ENCODE results near the gene EPN1.

Gene EPN1

DNA sequence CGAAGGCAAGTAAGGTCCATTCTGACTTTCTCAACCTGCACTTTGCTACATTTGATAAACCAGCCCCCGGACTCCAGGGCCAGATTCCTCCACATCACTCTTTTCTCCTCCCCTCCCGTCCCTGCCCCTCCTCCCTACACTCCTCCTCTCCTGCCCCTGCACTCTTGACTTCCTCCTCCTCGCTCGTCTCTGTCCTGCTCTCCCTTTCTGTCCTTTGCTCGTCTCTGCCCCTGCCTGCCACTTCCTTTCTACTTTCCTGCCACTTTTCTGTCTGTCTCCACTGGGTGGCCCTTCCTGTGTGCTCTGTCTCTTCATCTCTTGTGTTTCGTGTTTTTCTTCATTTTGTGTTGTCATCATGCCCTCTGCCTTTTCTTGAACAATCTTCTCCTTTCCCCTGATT lies 13.2 kb upstream of the EPN1 start:
- DNase-seq = no peak

DNA sequence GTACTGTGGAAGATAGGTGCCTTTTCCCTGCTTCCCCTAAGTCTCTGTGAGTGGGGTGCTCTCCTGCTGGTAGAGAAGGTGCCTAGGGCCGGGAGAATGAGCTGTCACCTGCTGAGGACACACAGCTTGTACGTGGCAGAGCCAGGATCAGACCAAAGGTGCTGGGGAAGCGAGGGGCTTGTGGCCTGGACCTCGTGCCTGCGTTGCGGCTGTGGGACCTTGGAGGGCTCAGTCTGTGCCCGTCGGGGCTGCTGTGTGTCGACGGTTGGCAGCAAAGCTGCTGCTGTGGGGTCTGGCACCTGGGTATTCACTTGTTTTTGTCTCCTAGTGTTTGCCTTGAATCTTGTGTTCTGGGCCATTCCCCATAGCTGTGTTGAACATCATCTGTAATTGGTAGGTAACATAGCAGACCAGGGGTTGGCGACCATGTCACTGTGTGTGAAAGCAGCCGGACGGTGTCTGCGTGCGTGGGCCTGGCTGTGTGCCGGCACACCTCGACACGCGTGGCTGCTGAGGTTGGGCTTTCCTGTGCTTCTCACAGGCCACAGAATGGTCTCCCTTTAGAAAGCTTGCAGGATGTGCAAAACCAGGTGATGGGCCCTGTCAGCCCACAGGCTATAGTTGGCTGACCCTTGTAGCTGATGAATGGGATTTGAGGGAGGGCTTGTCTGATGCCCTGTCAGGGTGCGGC lies 11.0 kb upstream of the EPN1 start:
- no peak for DNase-seq

DNA sequence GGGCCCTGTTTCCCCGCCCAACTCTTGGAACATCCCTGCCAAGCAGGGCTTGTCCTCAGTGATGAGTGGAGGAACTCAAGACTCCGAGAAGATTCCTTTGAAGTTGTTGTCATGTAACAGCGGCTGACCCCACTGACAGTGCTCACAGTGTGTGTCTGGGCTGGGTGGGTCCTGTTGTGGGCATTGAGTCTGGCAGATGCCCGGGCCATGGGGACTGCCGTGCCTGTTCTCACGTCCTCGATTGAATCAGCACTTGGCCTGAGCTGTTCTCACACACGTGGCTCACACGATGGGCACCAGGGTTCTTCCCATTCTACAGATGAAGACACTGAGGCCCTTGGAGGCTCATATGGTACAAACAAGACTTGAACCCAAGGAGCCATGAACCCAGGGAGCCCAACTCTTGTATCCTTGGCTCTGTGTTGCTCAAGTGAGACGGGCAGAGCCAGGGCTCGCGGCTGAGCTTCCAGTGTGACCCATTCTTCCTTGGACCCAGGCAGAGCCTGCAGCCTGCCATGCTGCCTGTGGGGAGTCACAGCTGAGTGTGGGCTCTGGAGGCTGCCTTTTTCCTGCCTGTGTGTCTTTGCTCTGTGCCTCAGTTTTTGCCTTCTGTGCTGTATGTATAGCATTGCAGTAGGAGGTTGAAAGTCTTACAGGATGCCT lies 8.6 kb upstream of the EPN1 start:
- DNase-seq = no peak

DNA sequence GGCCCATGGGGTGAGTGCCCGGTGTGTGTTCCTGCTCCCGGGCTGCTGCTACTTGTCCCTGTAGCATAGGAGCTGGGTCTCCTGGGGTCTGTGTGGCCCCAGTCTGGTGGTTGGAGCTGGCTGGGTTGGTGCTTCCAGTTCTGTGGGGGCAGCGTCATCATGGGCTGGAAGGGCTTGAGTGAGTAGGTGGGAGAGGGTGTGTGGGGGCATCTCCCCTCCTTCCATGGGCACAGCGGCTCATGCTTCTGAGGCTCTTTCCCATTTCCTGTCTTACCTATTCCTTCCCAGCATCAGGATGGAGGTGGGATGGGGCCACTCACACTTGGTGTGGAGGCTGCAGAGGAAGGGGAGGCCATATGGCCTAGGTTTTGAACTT lies 8.0 kb upstream of the EPN1 start:
- DNase-seq = no peak

DNA sequence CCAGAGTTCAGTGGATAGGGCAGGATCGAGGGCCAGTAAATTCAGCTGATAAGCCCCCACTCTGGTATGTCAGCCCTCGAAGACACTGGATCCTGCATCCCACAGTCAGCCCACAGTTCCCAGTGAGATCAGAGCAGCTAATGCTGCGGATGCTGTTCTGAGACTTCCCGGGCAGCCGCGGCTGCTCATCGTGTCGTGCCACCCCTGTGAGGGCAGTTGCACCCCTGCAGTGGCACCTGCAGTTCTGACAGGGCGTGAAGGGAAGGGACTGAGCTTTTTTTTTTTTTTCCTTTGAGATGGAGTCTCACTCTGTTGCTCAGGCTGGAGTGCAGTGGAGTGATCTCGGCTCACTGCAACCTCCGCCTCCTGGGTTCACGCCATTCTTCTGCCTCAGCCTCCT lies 7.5 kb upstream of the EPN1 start:
- DNase-seq = no peak

DNA sequence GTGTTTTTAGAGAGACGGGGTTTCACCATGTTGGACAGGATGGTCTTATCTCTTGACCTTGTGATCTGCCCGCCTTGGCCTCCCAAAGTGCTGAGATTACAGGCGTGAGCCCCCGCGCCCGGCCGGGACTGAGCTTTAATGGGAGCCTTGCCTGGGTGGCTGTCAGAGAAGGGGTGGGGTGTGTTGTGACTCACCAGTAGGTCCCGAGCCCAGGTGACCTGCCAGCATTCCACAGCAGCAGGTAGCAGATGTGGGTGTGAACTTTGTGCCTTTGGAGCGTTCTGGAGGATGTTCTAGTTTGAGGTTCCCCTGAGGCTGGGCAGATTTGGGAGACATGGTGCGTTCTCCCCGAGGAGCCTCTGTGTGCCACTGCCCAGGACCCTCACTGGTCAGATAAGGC lies 7.1 kb upstream of the EPN1 start:
- DNase-seq = no peak

DNA sequence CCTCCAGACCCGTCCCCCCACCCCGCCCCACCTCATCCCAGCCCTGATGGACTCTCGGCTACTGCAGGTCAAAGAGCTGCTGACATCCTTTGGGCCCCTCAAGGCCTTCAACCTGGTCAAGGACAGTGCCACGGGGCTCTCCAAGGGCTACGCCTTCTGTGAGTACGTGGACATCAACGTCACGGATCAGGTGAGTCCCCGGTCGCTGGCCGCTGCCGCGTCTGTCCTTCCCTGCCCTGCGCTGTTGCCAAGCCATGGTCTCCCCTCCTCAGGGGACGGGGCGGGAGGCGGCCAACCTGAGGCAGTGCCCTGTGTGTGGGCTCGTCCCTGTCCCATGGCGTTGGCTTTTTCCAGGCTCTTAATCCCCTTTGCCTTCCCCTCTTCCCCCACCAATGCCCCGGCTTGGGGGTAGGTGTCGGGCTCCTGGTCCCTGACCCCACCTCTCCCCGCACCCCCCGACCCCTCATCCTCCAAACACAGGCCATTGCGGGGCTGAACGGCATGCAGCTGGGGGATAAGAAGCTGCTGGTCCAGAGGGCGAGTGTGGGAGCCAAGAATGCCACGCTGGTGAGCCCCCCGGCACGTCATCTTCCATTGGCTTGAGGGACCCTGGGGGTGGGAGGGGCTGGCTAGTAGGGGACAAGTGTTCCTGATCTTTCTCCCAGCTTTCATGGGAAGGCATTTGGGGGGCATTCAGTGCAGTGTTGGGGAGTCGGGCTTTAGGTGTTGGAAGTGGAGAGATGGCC lies 6.2 kb upstream of the EPN1 start:
- no peak for DNase-seq

DNA sequence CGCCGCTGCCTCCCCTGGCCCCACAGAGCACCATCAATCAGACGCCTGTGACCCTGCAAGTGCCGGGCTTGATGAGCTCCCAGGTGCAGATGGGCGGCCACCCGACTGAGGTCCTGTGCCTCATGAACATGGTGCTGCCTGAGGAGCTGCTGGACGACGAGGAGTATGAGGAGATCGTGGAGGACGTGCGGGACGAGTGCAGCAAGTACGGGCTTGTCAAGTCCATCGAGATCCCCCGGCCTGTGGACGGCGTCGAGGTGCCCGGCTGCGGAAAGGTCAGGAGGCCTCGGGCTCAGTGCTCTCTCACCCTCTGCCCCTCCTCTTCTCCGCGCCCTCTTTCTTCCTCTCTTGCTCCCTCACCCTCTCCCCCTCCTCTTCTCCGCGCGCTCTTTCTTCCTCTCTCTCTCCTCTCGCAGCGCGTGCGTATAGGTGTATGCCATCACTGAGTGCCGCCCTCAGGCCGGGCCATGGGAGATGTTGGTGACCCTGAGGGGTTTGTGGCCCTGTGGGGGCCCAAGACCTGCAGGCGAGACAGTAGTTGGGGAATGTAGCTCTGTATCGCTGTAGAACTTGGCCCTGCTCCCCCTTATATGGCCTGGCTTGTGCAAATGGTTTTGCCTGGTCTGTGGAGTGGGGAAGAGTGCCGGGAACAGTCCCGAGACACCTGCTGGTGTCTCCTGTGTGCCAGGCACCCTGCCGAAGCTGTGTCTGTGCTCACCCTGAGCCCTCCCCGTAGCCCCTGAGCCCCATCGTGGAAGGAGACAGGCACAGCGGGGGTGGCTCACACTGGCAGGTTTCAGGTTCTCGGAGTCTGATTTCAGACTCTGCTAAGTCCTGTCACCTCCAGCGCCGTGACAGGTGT lies 5.4 kb upstream of the EPN1 start:
- no peak for DNase-seq

DNA sequence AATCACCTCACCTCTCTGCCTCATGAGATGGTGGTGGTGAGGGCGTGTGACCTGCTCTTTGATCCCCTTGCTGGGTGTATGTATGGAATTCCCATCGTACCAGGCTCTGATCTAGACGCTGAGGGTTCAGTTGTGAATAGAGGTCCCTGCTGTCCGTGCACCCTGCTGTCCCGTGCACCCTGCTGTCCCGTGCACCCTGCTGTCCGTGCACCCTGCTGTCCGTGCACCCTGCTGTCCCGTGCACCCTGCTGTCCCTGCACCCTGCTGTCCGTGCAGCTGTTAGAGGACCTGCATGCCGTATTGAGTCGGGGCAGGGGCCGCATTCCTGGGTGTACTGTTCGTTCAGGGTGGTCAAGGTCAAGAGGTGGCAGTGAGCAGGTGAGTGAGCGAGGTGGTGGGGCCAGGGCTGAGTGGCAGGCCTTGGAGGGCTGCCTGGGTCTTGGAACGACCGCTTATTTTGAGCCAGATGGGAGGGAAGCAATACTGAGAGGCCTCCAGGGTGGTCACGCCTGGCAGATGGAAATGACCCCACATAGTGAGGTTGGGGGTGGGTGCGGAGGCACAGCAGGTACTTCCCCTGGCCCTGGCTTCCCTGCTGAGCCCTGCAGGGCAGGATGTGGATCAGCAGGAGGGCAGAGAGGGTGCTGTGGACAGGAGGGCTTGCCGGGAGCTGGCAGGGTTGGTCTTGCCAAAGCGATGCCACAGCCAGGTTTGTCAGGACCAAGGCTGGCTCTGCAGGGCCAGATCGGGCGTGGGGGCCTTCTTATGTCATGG lies 4.6 kb upstream of the EPN1 start:
- DNase-seq = no peak

DNA sequence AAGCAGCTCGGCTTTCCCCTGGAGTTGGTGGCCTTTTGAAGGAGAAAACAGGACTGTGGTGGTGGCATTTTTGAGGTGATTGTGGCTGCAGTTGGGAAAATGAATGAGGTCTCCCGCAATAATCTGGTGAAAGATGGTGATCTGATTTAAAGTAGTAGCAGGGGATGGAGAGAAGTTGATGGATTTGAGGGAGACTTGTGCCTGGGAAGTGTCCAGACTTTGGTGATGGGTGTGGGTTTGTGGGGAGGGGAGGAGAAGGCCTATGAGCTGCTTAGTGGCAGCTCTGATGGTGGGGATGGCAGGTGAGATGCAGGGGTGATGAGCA lies 4.0 kb upstream of the EPN1 start:
- DNase-seq = no peak

DNA sequence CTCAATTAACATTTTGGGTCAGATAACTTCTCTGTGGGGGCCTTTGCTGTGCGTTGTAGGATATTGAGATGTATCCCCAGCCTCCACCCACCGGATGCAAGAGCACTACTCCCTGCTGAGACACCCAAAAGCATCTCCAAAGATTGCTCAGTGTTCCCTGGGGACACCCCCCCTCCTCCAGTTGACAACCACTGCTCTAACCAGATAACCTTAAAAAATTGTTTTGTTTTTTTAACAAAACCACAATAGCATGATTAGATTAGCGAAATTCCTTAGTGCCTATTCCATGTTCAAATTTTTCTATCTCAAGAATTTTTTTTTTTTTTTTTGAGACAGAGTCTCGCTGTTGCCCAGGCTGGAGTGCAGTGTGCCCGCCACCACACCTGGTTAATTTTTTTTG lies 2.6 kb upstream of the EPN1 start:
- DNase-seq = no peak

DNA sequence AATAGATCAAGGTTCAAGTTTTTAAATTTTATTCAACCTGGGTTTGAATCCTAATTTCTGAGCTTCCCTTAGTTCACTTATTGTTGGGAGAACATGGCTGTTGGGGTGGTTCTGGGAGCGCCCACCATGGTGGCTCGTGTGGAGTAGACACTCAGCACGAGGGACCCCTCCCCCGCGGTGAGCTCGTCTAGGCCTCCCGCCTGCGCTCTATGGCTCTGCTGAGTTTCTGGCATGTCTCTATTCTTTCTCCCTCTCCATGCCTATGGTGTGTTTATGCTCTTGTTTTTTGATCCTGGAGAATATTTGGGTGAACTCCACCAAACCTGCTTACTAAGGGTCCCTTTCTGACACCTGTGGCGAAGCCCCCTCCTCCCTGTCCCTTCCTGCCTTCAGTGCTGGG lies 1.6 kb upstream of the EPN1 start:
- DNase-seq = no peak

DNA sequence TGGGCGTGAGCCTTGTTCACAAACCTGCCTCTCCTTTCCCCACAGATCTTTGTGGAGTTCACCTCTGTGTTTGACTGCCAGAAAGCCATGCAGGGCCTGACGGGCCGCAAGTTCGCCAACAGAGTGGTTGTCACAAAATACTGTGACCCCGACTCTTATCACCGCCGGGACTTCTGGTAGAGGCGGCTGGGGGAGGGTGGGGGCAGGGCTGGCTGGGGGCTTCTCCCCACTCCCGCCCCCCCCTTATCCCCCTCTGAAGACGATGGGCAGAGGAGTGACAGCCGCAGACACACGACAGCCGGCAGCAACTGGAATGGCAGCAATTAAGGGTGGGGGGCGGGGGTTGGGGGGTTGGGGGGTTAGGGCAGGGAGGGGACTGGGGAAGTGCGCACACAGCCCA lies 1.1 kb upstream of the EPN1 start:
- no peak for DNase-seq

DNA sequence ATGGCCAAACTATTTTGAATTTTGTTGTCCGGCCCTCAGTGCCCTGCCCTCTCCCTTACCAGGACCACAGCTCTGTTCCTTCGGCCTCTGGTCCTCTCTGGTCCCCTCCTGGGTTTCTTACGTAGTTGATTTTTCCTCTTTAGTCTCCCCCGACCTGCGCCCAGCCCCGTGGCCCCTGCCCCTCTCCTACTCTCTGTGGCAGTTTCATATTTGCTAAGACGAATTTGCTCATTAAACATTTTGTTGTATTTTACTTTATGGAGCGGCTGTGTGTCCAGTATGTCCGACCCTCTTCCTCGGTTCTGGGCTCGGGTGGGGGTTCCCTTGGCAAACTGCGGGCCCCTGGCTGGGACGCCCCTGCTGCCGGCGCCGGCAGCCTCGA lies 576 bp upstream of the EPN1 start:
- DNase-seq = no peak

DNA sequence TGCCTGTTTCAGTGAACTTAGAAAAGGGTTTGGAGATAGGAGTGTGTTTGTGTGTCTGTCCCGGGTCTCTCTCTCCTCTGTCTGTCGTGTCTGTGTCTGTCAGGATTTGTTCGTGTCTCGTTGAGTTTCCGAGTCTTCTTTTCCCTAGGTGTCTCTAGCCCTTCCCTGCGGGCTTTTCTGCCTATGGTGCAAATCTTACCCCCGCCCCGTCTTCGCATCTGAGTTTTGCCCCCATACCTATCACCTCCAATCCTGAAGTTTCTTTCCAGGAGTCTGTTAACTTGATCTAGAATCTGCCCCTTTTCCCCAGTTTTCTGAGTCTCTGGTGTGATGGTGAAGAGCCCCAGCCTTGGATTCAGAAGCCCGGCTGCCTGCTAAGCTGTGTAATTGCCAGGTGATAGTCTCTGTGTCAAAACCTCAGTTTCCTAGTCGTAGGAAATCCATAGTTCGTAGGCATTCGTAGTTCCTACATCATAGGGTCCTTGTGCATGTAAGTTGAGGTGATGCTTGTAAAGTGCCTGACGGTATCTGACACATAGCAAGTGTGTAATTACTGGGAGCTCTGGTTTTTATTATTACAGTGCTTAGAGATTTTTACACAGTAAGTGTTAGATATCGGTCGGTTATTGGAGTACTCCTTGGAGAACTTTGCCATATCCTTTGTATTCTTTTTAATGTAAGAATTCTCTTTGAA lies 782 bp downstream of the EPN1 start:
- no peak for DNase-seq

DNA sequence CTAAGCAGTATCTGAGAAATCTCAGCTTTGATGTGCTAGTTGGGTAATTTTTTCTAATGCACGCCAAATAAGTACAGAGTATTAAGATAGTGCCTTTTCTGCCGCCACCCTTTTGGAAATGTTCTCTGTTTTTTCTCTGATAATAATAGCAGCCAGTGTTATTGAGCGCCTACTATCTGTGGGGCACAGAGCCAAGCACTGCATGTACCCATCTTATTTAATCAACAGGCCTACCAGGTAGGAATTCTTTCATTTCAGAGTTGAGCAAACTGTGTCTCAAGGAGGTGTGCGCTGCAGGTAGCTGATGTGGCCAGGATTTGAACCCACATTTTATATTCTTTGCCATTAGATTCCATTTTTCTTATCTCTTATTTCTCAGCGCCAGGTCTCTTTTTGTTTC lies 1.4 kb downstream of the EPN1 start:
- DNase-seq = no peak

DNA sequence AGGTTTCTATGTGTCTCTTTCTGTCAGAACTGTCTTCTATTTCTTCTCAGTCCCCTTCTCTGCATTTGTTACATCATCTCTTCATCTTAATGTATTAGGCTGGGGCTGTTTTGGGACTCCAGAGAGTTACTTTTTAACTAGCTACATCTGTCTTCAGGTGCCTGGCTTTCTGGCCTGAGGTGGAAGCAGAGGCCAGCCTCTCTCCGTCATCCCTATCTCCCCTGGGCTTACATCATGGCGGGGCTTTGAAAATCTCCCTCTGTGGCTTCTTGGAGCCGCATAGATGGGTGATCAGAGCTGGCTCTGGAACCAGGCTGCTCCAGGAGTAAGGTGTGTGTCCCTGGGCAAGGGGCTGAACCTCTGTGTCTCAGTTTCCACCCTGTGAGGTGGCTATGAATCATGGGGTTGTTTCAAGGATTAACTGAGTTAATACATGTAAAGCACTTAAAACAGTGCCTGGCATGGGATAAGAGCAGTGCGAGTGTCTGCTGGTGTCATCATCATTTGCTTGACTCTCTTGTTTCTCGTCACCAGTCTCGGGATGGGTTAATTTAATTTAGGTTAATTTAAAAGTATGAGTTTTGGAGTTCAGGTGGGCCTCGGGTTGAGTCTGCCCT lies 2.0 kb downstream of the EPN1 start:
- no peak for DNase-seq

DNA sequence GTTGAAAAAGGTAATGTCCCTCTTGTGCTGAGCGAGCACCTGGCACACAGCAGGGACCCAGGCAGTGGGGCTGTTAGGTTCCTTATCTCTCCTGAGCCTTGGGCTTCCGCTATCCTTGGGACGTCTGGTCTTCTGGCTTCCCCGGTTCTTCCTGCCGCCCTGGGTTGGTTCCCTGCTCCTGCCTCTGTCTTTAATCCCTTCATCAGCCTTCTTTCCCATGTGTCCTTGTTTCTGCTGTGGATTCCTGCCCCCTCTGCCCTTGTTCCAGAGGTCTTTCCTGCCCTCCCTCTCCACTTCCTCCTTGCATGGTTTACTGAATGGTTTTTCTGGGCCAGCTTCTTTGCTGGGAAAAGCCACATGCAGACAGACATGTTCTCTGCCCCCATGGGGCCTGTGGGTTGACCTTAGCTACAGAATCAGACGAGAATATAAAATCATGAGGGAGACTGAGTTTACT lies 2.6 kb downstream of the EPN1 start:
- DNase-seq = no peak

DNA sequence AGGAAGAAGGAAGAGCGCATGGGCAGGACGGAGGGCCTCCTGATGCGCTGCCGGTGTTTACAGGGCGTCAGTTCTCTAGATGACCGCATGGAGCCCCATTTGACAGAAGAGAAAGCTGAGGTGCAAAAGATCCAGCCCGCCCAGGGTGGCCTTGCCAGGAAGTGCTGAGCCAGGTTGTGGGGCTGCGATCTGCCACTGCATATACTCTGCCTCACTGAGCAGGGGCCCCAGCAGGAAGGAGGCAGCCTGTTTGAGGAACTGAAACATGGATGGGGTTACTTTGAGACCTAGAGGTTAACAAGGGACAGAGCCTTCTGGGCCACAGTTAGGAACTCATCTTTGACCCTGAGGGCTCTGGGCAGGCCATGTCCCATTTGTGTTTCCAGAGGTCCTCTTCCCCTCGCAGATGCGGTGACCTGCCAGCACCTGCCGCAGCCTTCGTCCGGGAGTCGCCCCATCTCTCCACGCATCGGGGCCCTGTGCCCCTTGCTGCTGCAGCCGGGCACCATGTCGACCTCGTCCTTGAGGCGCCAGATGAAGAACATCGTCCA lies 3.2 kb downstream of the EPN1 start:
- no peak for DNase-seq

DNA sequence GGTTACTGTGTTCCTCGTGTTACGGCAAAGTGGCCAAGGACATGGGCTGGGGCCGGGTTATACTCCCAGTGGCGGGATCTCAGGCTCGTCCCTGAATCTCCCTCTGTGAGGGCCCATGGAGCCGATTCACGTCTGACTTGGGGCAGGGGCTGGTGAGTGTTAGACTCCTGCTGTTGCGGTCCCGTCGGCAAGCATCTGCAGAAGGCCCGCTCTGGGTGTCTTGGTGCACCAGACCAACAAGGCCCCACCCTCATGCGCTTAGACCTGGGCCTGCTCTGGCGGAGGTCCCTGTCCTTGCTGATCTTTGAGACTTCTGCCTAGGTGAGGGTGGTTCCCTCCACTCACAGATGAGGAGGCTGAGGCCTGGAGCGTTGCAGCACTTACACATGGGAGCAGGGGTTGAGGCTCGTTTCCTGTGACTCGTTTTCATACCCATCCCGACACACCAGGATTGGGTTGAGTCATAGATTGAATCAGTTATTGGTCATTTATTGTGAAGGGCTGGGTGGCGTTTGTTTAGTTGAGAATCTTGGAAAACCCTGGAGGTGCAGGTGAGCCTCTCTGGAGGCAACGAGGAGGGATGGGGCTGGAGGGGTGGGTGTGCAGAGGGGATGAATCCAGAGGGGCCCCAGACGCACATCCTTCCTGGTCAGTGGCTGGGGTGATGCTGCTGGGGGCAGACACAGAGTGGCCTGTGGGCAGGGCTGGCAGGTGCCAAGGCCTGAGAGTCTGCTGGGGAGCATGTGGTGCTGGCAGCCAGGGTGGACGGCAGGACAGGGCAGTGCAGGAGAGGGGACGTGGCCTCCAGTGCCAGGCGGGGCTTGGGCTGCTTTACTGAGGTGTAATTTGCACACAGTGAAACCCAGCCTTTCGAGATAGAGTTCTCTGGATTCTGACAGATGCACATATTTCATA lies 4.6 kb downstream of the EPN1 start:
- no peak for DNase-seq
